ENCODE data around the gene ZSWIM4. TPM values are rescaled to one million over a fixed set of nuclear protein-coding genes. Genes with fewer than 3 reads are reported as not detected.

The ZSWIM4 gene
- total and polyA plus RNA-seq, 10 of the 15 experiments (the other 5 are each of a cell fraction or from before 2014, with no cell fraction given) = 0.73 to 11.1 (median 1.8) TPM; not detected in 2

DNA sequence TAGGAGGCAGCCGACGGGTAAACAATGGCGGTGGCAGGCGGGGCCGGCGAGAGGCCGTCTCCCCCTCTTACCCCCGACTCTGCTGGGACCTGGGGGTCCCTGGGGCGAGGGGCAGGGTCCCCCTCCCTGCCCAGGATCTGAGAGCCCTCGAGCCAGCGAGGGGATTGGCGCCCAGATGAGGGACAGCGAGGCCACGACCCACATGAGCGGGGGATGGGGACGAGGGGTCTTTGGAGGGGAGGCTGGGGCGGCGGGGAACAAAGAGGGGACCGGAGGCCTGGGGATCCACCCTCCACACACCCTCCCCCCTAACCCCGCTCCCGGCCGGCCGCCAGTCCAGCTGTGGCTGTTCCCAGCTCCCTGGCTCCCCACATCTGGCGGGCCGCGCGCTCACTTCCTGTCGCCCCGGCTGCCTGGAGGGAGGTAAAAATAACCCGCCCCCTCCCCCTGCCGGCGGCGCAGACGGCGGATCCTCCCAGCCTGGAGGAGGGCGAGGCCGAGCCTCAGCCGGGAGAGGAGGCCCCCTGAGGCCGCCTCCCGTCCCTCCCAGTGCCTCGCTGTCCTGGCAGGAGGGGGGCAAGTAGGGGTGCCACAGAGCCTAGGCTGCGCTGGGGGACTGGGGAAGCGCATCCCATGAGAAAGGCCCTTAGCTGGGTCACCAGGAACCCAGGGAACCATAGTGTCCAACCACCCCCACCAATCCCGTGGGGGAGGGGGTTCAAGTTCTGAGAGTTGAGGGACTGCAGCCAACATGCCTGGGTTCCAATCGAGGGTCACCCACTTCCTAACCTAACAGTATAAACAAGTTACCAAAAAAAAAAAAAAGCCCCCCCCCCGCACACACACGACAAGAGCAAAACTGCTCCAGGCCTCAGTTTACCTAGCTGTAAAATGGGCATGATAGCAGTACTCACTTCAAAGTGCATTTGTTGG, 52.4 kb downstream of the ZSWIM4 start (continued):
- TF ChIP-seq, protein P1, sequence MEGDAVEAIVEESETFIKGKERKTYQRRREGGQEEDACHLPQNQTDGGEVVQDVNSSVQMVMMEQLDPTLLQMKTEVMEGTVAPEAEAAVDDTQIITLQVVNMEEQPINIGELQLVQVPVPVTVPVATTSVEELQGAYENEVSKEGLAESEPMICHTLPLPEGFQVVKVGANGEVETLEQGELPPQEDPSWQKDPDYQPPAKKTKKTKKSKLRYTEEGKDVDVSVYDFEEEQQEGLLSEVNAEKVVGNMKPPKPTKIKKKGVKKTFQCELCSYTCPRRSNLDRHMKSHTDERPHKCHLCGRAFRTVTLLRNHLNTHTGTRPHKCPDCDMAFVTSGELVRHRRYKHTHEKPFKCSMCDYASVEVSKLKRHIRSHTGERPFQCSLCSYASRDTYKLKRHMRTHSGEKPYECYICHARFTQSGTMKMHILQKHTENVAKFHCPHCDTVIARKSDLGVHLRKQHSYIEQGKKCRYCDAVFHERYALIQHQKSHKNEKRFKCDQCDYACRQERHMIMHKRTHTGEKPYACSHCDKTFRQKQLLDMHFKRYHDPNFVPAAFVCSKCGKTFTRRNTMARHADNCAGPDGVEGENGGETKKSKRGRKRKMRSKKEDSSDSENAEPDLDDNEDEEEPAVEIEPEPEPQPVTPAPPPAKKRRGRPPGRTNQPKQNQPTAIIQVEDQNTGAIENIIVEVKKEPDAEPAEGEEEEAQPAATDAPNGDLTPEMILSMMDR (IDR thresholded peaks at IDR 0.05 in 2 of 3, conservative IDR thresholded peaks at IDR 0.05 in 1 of 3; ENCODE audit: control insufficient read depth in 2 of 3, extremely low read depth in 1 of 3, insufficient read depth in 1 of 3, low read depth in 3 of 3, low read length in 3 of 3) = peak in 2 of 3 experiments; percentile 14 to 26; a peak in 2 of 6 replicates
- 0 out of 2 replicates have a peak, but pooled peaks have one; percentile 24 for TF ChIP-seq SMAD5 (IDR thresholded peaks at IDR 0.05; ENCODE audit: low read depth)
- peak; percentile 51; the same call in 1 of the 2 replicates for TF ChIP-seq MLLT1 (IDR thresholded peaks at IDR 0.05)
- TF ChIP-seq RB1 (IDR thresholded peaks at IDR 0.05; ENCODE audit: borderline replicate concordance) = no peak
- TF ChIP-seq, protein P2, sequence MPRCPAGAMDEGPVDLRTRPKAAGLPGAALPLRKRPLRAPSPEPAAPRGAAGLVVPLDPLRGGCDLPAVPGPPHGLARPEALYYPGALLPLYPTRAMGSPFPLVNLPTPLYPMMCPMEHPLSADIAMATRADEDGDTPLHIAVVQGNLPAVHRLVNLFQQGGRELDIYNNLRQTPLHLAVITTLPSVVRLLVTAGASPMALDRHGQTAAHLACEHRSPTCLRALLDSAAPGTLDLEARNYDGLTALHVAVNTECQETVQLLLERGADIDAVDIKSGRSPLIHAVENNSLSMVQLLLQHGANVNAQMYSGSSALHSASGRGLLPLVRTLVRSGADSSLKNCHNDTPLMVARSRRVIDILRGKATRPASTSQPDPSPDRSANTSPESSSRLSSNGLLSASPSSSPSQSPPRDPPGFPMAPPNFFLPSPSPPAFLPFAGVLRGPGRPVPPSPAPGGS (IDR thresholded peaks at IDR 0.05; ENCODE audit: borderline replicate concordance, insufficient read depth, low read depth, low read length, poor library complexity, severe bottlenecking) = peak; percentile 11
- TF ChIP-seq MEF2A (IDR thresholded peaks at IDR 0.05; ENCODE audit: insufficient read depth, low read depth, low read length) = peak; percentile 63; the same call in 1 of the 2 replicates
- no peak for TF ChIP-seq ZNF217 (IDR thresholded peaks at IDR 0.05)
- TF ChIP-seq ATF3 (IDR thresholded peaks at IDR 0.05; ENCODE audit: borderline replicate concordance, extremely low read depth, low read depth, low read length) = no peak
- peak; percentile 66; the same call in 1 of the 2 replicates for TF ChIP-seq TCF3 (IDR thresholded peaks at IDR 0.05; ENCODE audit: borderline replicate concordance, insufficient read depth, low read depth, low read length)
- TF ChIP-seq SUZ12 (IDR thresholded peaks at IDR 0.05; ENCODE audit: unreplicated experiment) = no peak
- no peak for TF ChIP-seq ZBED1 (IDR thresholded peaks at IDR 0.05; ENCODE audit: borderline replicate concordance)
- peak; percentile 83 to 90 for TF ChIP-seq IKZF2 (IDR thresholded peaks at IDR 0.05)
- peak; percentile 95 for TF ChIP-seq EED (IDR thresholded peaks at IDR 0.05; ENCODE audit: low read depth)
- TF ChIP-seq, protein P3, sequence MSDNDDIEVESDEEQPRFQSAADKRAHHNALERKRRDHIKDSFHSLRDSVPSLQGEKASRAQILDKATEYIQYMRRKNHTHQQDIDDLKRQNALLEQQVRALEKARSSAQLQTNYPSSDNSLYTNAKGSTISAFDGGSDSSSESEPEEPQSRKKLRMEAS (IDR thresholded peaks at IDR 0.05; ENCODE audit: low read depth, low read length) = peak; percentile 11; the same call in 1 of the 2 replicates
- TF ChIP-seq SPI1 (IDR thresholded peaks at IDR 0.05; ENCODE audit: borderline replicate concordance, insufficient read depth, low read depth, low read length) = peak; percentile 32; the same call in 1 of the 2 replicates
- no peak; the same call in 1 of the 2 replicates for TF ChIP-seq RCOR1 (conservative IDR thresholded peaks at IDR 0.05; ENCODE audit: low read depth, low read length)
- TF ChIP-seq ZNF207 (IDR thresholded peaks at IDR 0.05; ENCODE audit: borderline replicate concordance) = peak; percentile 44; the same call in 1 of the 2 replicates
- TF ChIP-seq EP300 (IDR thresholded peaks at IDR 0.05; ENCODE audit: borderline replicate concordance in 1 of 2, control insufficient read depth in 1 of 2, low read depth in 2 of 2, low read length in 2 of 2) = peak in 1 of 2 experiments; percentile 11; a peak in 1 of 4 replicates
- TF ChIP-seq TAF1 (IDR thresholded peaks at IDR 0.05; ENCODE audit: borderline replicate concordance, low read depth, low read length) = no peak; the same call in none of the 2 replicates
- no peak for TF ChIP-seq CHD4 (IDR thresholded peaks at IDR 0.05)
- no peak for TF ChIP-seq ZNF24 (IDR thresholded peaks at IDR 0.05)
- peak; percentile 83; the same call in 1 of the 2 replicates for TF ChIP-seq TCF12 (IDR thresholded peaks at IDR 0.05; ENCODE audit: low read depth, low read length)
- TF ChIP-seq SMAD1 (IDR thresholded peaks at IDR 0.05; ENCODE audit: low read depth, partially characterized antibody) = no peak

Measured in GM12878 (cell line).